Muscle of leg (tissue), 16 donors: ENCODE measurements around the gene THSD7A. TPM values are rescaled to one million over a fixed set of nuclear protein-coding genes. Genes with fewer than 3 reads are reported as not detected.

Experiments used
- DNase-seq: peaks from one replicate; pipeline ENCODE4 v3.0.0; 2013
- H3K27ac ChIP-seq: one replicate; pipeline ENCODE4 v1.5.1; 2013; ENCODE audit warnings: mild to moderate bottlenecking, low read length, control low read depth
- H3K27me3 ChIP-seq: one replicate; pipeline ENCODE4 v1.6.1; 2013; ENCODE audit warnings: low read length; ENCODE audit not compliant: control insufficient read depth, insufficient read depth
- H3K36me3 ChIP-seq: one replicate; pipeline ENCODE4 v1.6.1; 2013; ENCODE audit warnings: low read length; ENCODE audit not compliant: control insufficient read depth, insufficient read depth
- H3K4me1 ChIP-seq: one replicate; pipeline ENCODE4 v1.6.1; 2013; ENCODE audit warnings: low read length; ENCODE audit not compliant: control insufficient read depth, insufficient read depth
- H3K4me3 ChIP-seq: one replicate; pipeline ENCODE4 v1.5.1; 2013; ENCODE audit warnings: low read length, control low read depth
- H3K9me3 ChIP-seq: replicated peaks from 2 replicates; pipeline ENCODE4 v1.6.1; 2013; ENCODE audit warnings: low read depth, low read length; ENCODE audit not compliant: control insufficient read depth
- WGBS: methylation state at CpG from one replicate; pipeline ENCODE4 v1.1.5; 2013; ENCODE audit warnings: missing lambda C conversion rate; ENCODE audit not compliant: insufficient coverage; 5-methylcytosine and 5-hydroxymethylcytosine counted together
- long read RNA-seq, 11 donors: transcript quantifications; one replicate each; lab custom pipeline, GENCODE V29; 2026
- polyA plus RNA-seq, 8 donors: library from polyadenylated mRNA; unstranded; fragments of 120-200 nt; gene quantifications; one replicate each; pipeline versions ENCODE4 v1.2.1 to v1.2.3, GENCODE V29; 2013; ENCODE audit warnings: inconsistent platforms in 1 of 8, low replicate concordance in 1 of 8; ENCODE audit not compliant: insufficient read length in 8 of 8, insufficient read depth in 1 of 8
- total RNA-seq: library from RNA; stranded (reverse); fragments of 120-200 nt; gene quantifications from one replicate; pipeline ENCODE4 v1.2.4, GENCODE V29; 2013

The THSD7A gene, protein sequence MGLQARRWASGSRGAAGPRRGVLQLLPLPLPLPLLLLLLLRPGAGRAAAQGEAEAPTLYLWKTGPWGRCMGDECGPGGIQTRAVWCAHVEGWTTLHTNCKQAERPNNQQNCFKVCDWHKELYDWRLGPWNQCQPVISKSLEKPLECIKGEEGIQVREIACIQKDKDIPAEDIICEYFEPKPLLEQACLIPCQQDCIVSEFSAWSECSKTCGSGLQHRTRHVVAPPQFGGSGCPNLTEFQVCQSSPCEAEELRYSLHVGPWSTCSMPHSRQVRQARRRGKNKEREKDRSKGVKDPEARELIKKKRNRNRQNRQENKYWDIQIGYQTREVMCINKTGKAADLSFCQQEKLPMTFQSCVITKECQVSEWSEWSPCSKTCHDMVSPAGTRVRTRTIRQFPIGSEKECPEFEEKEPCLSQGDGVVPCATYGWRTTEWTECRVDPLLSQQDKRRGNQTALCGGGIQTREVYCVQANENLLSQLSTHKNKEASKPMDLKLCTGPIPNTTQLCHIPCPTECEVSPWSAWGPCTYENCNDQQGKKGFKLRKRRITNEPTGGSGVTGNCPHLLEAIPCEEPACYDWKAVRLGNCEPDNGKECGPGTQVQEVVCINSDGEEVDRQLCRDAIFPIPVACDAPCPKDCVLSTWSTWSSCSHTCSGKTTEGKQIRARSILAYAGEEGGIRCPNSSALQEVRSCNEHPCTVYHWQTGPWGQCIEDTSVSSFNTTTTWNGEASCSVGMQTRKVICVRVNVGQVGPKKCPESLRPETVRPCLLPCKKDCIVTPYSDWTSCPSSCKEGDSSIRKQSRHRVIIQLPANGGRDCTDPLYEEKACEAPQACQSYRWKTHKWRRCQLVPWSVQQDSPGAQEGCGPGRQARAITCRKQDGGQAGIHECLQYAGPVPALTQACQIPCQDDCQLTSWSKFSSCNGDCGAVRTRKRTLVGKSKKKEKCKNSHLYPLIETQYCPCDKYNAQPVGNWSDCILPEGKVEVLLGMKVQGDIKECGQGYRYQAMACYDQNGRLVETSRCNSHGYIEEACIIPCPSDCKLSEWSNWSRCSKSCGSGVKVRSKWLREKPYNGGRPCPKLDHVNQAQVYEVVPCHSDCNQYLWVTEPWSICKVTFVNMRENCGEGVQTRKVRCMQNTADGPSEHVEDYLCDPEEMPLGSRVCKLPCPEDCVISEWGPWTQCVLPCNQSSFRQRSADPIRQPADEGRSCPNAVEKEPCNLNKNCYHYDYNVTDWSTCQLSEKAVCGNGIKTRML (N-terminal part only)
- 3.8 TPM for total RNA-seq
- 1 to 10 TPM; 2.5 to 6.4 (median 3.6) TPM for polyA plus RNA-seq
- long read RNA-seq, donor 1, result 0 reads
- long read RNA-seq, donor 2, result 0 reads
- long read RNA-seq, donor 3, result 0 reads
- long read RNA-seq, donor 4, result 0 reads
- long read RNA-seq, donor 5, result 0 reads
- long read RNA-seq, donor 6, result 0 reads
- long read RNA-seq, donor 7, result 0 reads
- long read RNA-seq, donor 8, result 0 reads
- long read RNA-seq, donor 9, result 0 reads
- long read RNA-seq, donor 10, partial matches to known transcripts, result 0 of 1 reads
- long read RNA-seq, donor 10, other reads (novel, unspliced or antisense), result 0 of 1 reads
- long read RNA-seq, donor 11, result 0 reads

GRCh38 chr7:11831736-11832495, at the start of gene THSD7A:
TSS of gene THSD7A (minus strand) at chr7:11832198. CDS start at chr7:11831946, 252 bp downstream.
- WGBS, result under 1% methylated on average over 51 of the region's 62 CpGs
- Histone ChIP-seq H3K27me3 (no peaks in the 10 kb centered on the region), H3K36me3 (no peaks in the 10 kb centered on the region), H3K4me1 (no peaks in the 10 kb centered on the region), H3K4me3 (peak within 1 kb of the TSS; percentile 64), H3K9me3 (no peaks in the 10 kb centered on the region), H3K27ac (peak within 1 kb of the TSS; percentile 87)
- peak; percentile 65 for DNase-seq

GRCh38 chr7:11881680-11882079, 49.7 kb upstream of the THSD7A start:
- H3K27ac ChIP-seq, result no peak overlapping the region
- no peaks in the 10 kb centered on the region for H3K27me3 ChIP-seq
- DNase-seq, result no peak
- no CpG with 5 or more reads among the region's 5 CpGs for WGBS
- H3K4me1 ChIP-seq, result no peaks in the 10 kb centered on the region
- H3K9me3 ChIP-seq, result no peaks in the 10 kb centered on the region
- H3K36me3 ChIP-seq, result no peaks in the 10 kb centered on the region
- H3K4me3 ChIP-seq, result no peak overlapping the region

DNA sequence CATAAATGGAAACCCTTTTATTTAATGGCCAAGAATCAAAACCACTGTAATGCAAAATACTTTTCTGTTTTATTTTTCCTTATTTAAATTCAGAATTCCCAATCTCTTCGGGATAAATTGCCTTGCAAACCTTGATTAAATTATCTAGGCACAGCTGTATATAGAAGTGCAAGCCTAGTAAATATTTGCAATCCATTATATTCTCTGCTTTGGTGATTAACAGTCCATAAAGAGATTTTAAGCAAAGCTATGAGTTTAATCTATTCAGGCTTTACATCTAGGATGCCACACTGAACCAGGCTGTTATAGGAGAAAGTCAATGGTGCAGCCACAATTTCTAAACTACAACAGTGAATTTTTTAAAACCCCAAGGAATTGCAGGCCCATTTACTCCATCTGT, 43.6 kb upstream of the THSD7A start:
- DNase-seq, result no peak
- Histone ChIP-seq H3K9me3 (no peaks in the 10 kb centered on the region), H3K36me3 (no peaks in the 10 kb centered on the region), H3K27ac (no peak overlapping the region), H3K4me3 (no peak overlapping the region), H3K4me1 (no peaks in the 10 kb centered on the region), H3K27me3 (no peaks in the 10 kb centered on the region)
- no CpG with 5 or more reads among the region's 1 CpG for WGBS

- no peak for DNase-seq
- Histone ChIP-seq H3K4me1 (no peaks in the 10 kb centered on the region), H3K4me3 (no peak overlapping the region), H3K36me3 (no peaks in the 10 kb centered on the region), H3K27me3 (no peaks in the 10 kb centered on the region), H3K9me3 (peaks cover 5% of the 10 kb centered on the region), H3K27ac (no peak overlapping the region)
- 82% methylated on average over 2 of the region's 2 CpGs for WGBS
Measured at GRCh38 chr7:11865671-11866070, 33.7 kb upstream of the THSD7A start.

- no peak overlapping the region for H3K27ac ChIP-seq
- H3K4me1 ChIP-seq, result no peaks in the 10 kb centered on the region
- no peaks in the 10 kb centered on the region for H3K36me3 ChIP-seq
- no peaks in the 10 kb centered on the region for H3K27me3 ChIP-seq
- H3K9me3 ChIP-seq, result no peaks in the 10 kb centered on the region
- no peak overlapping the region for H3K4me3 ChIP-seq
- peak; percentile 17 for DNase-seq
- WGBS, result no CpG with 5 or more reads among the region's 6 CpGs
Measured at GRCh38 chr7:11858622-11859302, 26.8 kb upstream of the THSD7A start.

- Histone ChIP-seq H3K27ac (no peak overlapping the region), H3K9me3 (no peaks in the 10 kb centered on the region), H3K4me1 (no peaks in the 10 kb centered on the region), H3K4me3 (no peak overlapping the region), H3K27me3 (no peaks in the 10 kb centered on the region), H3K36me3 (no peaks in the 10 kb centered on the region)
- WGBS, result 77% methylated on average over 2 of the region's 2 CpGs
- DNase-seq, result no peak
Measured at GRCh38 chr7:11858026-11858425, 26.0 kb upstream of the THSD7A start.

GRCh38 chr7:11848251-11848650, 16.3 kb upstream of the THSD7A start:
- Histone ChIP-seq H3K27me3 (no peaks in the 10 kb centered on the region), H3K4me3 (no peak overlapping the region), H3K27ac (no peak overlapping the region), H3K36me3 (no peaks in the 10 kb centered on the region), H3K9me3 (no peaks in the 10 kb centered on the region), H3K4me1 (no peaks in the 10 kb centered on the region)
- WGBS, result no CpG with 5 or more reads among the region's 3 CpGs
- no peak for DNase-seq

GRCh38 chr7:11847336-11847735, 15.3 kb upstream of the THSD7A start:
- Histone ChIP-seq H3K27me3 (no peaks in the 10 kb centered on the region), H3K4me1 (no peaks in the 10 kb centered on the region)

More at GRCh38 chr7:11847336-11847735, 15.3 kb upstream of the THSD7A start:
- WGBS, result 40% methylated on average over 1 of the region's 2 CpGs
- Histone ChIP-seq H3K36me3 (no peaks in the 10 kb centered on the region), H3K27ac (no peak overlapping the region), H3K9me3 (no peaks in the 10 kb centered on the region), H3K4me3 (no peak overlapping the region)
- peak; percentile 21 for DNase-seq
